ENCODE results near the gene IP6K3.

- no peak for TF ChIP-seq CTCF (IDR thresholded peaks at IDR 0.05)
- no peak for TF ChIP-seq EZH2 (IDR thresholded peaks at IDR 0.05; ENCODE audit: borderline replicate concordance, insufficient read depth, low read depth, low read length, poor library complexity, severe bottlenecking)
Measured at GRCh38 chr6:33737267-33738026, 9.3 kb downstream of the IP6K3 start.
